Coronary artery (tissue), 2 donors: ENCODE results near the gene SLC26A3.

Source experiments
- DNase-seq: peaks from one replicate; pipeline ENCODE4 v3.0.0-alpha.2; 2017; ENCODE audit warnings: low spot score
- H3K27ac ChIP-seq, 2 donors: fragments of 200-600 bp; sonication (generic); one replicate each; pipeline ENCODE4 v1.5.1; 2016 to 2019
- H3K4me3 ChIP-seq: fragments of 200-600 bp; sonication (generic); 2 replicates; pipeline ENCODE4 v1.5.1; 2016; ENCODE audit warnings: mild to moderate bottlenecking, moderate library complexity
- CTCF ChIP-seq: fragments of 200-600 bp; sonication (generic); IDR thresholded peaks from one replicate; pipeline ENCODE4 v1.5.1; 2019; ENCODE audit warnings: antibody characterized with exemption

SLC26A3 gene

GRCh38 chr7:107792364-107792763 is 10.7 kb downstream of the SLC26A3 start:
- TF ChIP-seq CTCF: no peak
- no peak overlapping the region for H3K27ac ChIP-seq
- DNase-seq: no peak
- no peak overlapping the region for H3K4me3 ChIP-seq

DNA sequence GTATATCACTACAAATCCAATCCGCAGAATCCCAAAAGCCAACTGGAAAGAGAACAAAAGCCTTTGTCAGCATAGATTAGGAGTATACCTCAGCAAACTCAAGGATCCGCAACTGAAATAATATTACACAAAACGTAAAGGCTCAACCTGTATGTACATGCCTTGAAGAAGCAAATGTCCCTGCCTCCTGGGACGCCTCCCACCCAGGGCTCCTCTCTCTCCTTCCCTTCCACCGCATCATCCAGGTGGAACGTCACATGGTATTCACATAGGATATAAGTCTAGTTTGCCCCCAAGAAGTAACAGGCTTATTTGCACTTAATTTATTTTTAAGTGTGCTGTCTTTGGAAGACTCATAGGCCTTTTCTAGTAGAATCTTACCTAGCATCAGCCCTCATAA is 13.4 kb downstream of the SLC26A3 start:
- H3K27ac ChIP-seq: no peak overlapping the region
- TF ChIP-seq CTCF: no peak
- DNase-seq: no peak
- no peak overlapping the region for H3K4me3 ChIP-seq

DNA sequence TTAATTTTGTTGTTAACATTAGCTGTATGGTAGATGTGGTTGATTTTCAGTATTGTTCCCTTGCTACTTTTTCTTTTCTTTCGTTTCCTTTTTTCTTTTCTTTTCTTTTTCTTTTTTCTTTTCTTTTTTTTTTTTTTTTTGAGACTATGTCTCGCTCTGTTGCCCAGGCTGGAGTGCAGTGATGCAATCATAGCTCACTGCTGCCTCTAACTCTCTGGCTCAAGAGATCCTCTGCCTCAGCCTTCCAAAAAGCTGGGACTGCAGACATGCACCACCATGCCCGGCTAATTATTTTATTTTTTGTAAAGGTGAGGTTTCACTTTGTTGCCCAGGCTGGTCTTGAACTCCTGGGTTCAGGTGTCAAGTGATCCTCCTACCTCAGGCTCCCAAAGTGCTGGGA is 14.4 kb downstream of the SLC26A3 start:
- H3K27ac ChIP-seq: no peak overlapping the region
- no peak overlapping the region for H3K4me3 ChIP-seq
- TF ChIP-seq CTCF: no peak
- no peak for DNase-seq

DNA sequence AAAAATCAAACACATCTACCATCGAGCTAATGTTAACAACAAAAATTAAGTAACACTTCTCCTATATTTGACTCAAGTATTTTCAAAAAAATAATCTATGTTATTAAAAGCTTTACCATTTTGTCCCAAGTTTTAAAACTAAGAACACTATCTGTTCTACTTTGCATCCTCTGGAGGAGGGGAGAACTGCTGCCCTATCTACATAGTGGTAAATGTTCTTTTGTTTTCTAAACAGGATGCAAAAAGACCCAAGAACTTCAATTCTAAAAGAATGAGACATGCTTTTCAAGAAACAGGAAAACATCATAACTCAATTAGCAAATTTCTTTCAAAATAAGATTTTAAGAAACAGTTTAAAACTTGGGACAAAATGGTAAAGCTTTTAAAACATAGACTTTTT is 14.8 kb downstream of the SLC26A3 start:
- DNase-seq: no peak
- TF ChIP-seq CTCF: no peak
- Histone ChIP-seq H3K4me3 (no peak overlapping the region), H3K27ac (no peak overlapping the region)

DNA sequence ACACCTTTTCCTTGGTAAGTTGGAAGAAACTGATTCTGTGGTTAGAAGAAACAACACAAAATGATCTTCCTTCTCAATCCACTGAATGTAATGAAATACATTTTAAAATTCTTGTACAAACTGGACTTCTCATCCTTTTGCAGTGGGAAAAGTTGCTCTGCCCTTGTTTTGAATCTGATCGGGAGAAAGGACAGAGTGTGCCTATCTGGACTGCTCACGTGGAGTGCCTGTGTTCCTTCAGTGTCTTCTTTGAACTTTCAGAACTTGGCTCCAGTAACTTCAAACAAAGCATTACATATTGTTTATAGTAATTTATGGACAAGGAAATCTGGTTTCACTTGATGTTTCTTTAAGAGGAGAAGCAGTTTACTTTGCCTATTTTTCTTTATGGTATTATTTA is 17.1 kb downstream of the SLC26A3 start:
- Histone ChIP-seq H3K4me3 (no peak overlapping the region), H3K27ac (no peak overlapping the region)
- no peak for DNase-seq
- no peak for TF ChIP-seq CTCF

DNA sequence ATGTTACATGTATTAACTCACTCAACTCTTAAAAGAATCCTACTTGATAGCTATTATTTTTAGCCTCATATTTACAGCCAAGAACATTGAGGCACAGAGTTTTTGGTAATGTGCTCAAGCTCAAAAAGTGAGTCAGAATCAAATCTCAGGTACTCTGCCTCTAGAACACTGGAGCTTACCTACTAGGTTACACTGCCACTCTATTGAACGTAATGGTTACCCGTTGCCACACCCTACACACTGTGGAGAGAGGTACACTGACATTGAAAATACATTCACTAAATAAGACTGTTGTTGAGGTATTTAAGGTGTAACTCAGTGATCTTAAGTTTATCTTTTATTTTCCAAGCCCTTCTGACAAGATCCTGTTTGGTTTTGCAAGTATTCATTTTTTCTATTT is 17.9 kb downstream of the SLC26A3 start:
- DNase-seq: no peak
- Histone ChIP-seq H3K27ac (no peak overlapping the region), H3K4me3 (no peak overlapping the region)
- TF ChIP-seq CTCF: no peak

DNA sequence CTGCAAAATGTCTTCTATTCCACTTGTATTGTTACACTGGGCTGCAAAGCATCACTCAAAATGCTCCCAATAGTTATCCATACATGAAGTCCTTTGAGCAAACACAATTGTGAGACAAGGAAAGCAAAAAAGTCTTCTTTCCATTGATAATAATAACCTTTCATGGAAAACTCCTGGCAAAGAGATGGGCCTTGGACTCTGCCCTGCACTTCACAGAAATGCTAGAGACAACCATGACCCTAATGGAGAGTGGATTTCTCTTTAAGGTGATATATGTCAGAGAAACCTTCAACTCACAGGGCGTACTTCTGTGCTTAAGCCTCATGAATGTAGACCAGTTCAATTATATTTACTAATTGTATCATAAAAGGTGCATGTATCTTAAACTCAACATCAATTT is 19.4 kb downstream of the SLC26A3 start:
- DNase-seq: no peak
- Histone ChIP-seq H3K4me3 (no peak overlapping the region), H3K27ac (no peak overlapping the region)
- TF ChIP-seq CTCF: no peak
